H9 (cell line): ENCODE results near the gene ZMYND12. TPM values are rescaled to one million over a fixed set of nuclear protein-coding genes. Genes with fewer than 3 reads are reported as not detected.

Source experiments
- DNase-seq: peaks from one replicate; pipeline ENCODE4 v3.0.0-alpha.2; 2017
- H2AFZ ChIP-seq: one replicate; pipeline ENCODE4 v1.6.1; 2013; ENCODE audit warnings: mild to moderate bottlenecking, low read length, control low read depth, moderate library complexity
- H2AK5ac ChIP-seq: 2 replicates; pipeline ENCODE4 v1.6.1; 2013; ENCODE audit warnings: low read length, control low read depth, mixed read lengths; ENCODE audit not compliant: insufficient read length
- H2BK120ac ChIP-seq: one replicate; pipeline ENCODE4 v1.6.1; 2013; ENCODE audit warnings: low read depth, mild to moderate bottlenecking, low read length, control low read depth, inconsistent platforms; ENCODE audit not compliant: poor library complexity, severe bottlenecking
- H2BK12ac ChIP-seq: 2 replicates; pipeline ENCODE4 v1.6.1; 2013; ENCODE audit warnings: low read length, control low read depth, mixed read lengths, low read depth; ENCODE audit not compliant: insufficient read length
- H2BK15ac ChIP-seq: 2 replicates; pipeline ENCODE4 v1.6.1; 2013; ENCODE audit warnings: low read depth, low read length, control low read depth
- H2BK20ac ChIP-seq: one replicate; pipeline ENCODE4 v1.6.1; 2013; ENCODE audit warnings: low read depth, mild to moderate bottlenecking, low read length, control low read depth, inconsistent platforms; ENCODE audit not compliant: poor library complexity, severe bottlenecking
- H2BK5ac ChIP-seq: 2 replicates; pipeline ENCODE4 v1.6.1; 2013; ENCODE audit warnings: low read length, control low read depth, mixed read lengths; ENCODE audit not compliant: insufficient read length
- H3K14ac ChIP-seq: 2 replicates; pipeline ENCODE4 v1.6.1; 2013; ENCODE audit warnings: low read length, control low read depth; ENCODE audit not compliant: insufficient read depth
- H3K18ac ChIP-seq: 2 replicates; pipeline ENCODE4 v1.6.1; 2013; ENCODE audit warnings: low read depth, mild to moderate bottlenecking, mixed read lengths, low read length, control low read depth; ENCODE audit not compliant: insufficient read length
- H3K23ac ChIP-seq: 2 replicates; pipeline ENCODE4 v1.6.1; 2013; ENCODE audit warnings: low read length, control low read depth, mixed read lengths, low read depth; ENCODE audit not compliant: insufficient read length
- H3K23me2 ChIP-seq: 2 replicates; pipeline ENCODE4 v1.6.1; 2013; ENCODE audit warnings: low read depth, mild to moderate bottlenecking, mixed read lengths, low read length, control low read depth; ENCODE audit not compliant: insufficient read length, poor library complexity, severe bottlenecking
- H3K27ac ChIP-seq: 2 replicates; pipeline ENCODE4 v1.5.1; 2013; ENCODE audit warnings: low read length, control low read depth, mixed read lengths, low read depth; ENCODE audit not compliant: insufficient read length
- H3K27me3 ChIP-seq: 2 replicates; pipeline ENCODE4 v1.6.1; 2013; ENCODE audit warnings: low read length, control low read depth, inconsistent platforms; ENCODE audit not compliant: insufficient read depth
- H3K4ac ChIP-seq: 2 replicates; pipeline ENCODE4 v1.6.1; 2013; ENCODE audit warnings: low read depth, mild to moderate bottlenecking, control low read depth, inconsistent platforms, low read length, moderate library complexity
- H3K4me1 ChIP-seq: 2 replicates; pipeline ENCODE4 v1.6.1; 2013; ENCODE audit warnings: low read length, control low read depth, inconsistent platforms; ENCODE audit not compliant: insufficient read depth
- H3K4me2 ChIP-seq: 2 replicates; pipeline ENCODE4 v1.6.1; 2013; ENCODE audit warnings: low read length, control low read depth, mixed read lengths; ENCODE audit not compliant: insufficient read length, insufficient read depth
- H3K56ac ChIP-seq: 2 replicates; pipeline ENCODE4 v1.6.1; 2013; ENCODE audit warnings: low read depth, mild to moderate bottlenecking, mixed read lengths, low read length, control low read depth; ENCODE audit not compliant: insufficient read length
- H3K79me1 ChIP-seq: 2 replicates; pipeline ENCODE4 v1.6.1; 2013; ENCODE audit warnings: low read depth, mild to moderate bottlenecking, moderate library complexity, low read length, control low read depth, inconsistent platforms; ENCODE audit not compliant: insufficient read depth, poor library complexity, severe bottlenecking
- H3K79me2 ChIP-seq: 2 replicates; pipeline ENCODE4 v1.6.1; 2013; ENCODE audit warnings: low read length, control low read depth, inconsistent platforms; ENCODE audit not compliant: insufficient read depth
- H3K9ac ChIP-seq: 2 replicates; pipeline ENCODE4 v1.6.1; 2013; ENCODE audit warnings: low read length, control low read depth, mixed read lengths; ENCODE audit not compliant: insufficient read length; ENCODE audit errors: extremely low read depth
- H3K9me3 ChIP-seq: one replicate; pipeline ENCODE4 v1.6.1; 2013; ENCODE audit warnings: low read depth, low read length, inconsistent platforms; ENCODE audit not compliant: control insufficient read depth
- H3T11ph ChIP-seq: one replicate; pipeline ENCODE4 v1.6.1; 2013; ENCODE audit warnings: mild to moderate bottlenecking, low read length, control low read depth, inconsistent platforms
- H4K20me1 ChIP-seq: one replicate; pipeline ENCODE4 v1.6.1; 2013; ENCODE audit not compliant: control insufficient read depth, insufficient read length, insufficient read depth
- H4K5ac ChIP-seq: 2 replicates; pipeline ENCODE4 v1.6.1; 2013; ENCODE audit warnings: low read depth, mild to moderate bottlenecking, mixed read lengths, low read length, control low read depth; ENCODE audit not compliant: insufficient read length
- H4K8ac ChIP-seq: replicated peaks from 2 replicates; pipeline ENCODE4 v1.6.1; 2013; ENCODE audit warnings: low read length, control low read depth, mixed read lengths, low read depth; ENCODE audit not compliant: insufficient read length
- H4K91ac ChIP-seq: 2 replicates; pipeline ENCODE4 v1.6.1; 2013; ENCODE audit warnings: low read depth, mild to moderate bottlenecking, moderate library complexity, mixed read lengths, low read length, control low read depth; ENCODE audit not compliant: insufficient read length
- H3K27ac Mint-ChIP-seq, 3 experiments: 2 replicates in 2 of 3; 3 replicates in 1 of 3; pipeline ENCODE4 v1.8.0; 2020 to 2021; ENCODE audit warnings: mixed read lengths in 3 of 3, mild to moderate bottlenecking in 1 of 3, moderate library complexity in 1 of 3
- H3K27me3 Mint-ChIP-seq: 2 replicates; pipeline ENCODE4 v1.8.0; 2021; ENCODE audit warnings: low read depth, mild to moderate bottlenecking, moderate library complexity, mixed read lengths
- H3K36me3 Mint-ChIP-seq, 3 experiments: 2 replicates in 2 of 3; 3 replicates in 1 of 3; pipeline ENCODE4 v1.8.0; 2020 to 2021; ENCODE audit warnings: low read depth in 3 of 3, mixed read lengths in 3 of 3; ENCODE audit not compliant: insufficient read depth in 1 of 3
- H3K4me1 Mint-ChIP-seq, 2 experiments: 2 replicates each; pipeline ENCODE4 v1.8.0; 2020; ENCODE audit warnings: mixed read lengths in 2 of 2
- H3K4me3 Mint-ChIP-seq, 2 experiments: 2 replicates in 1 of 2; 3 replicates in 1 of 2; pipeline ENCODE4 v1.8.0; 2020 to 2021; ENCODE audit warnings: mild to moderate bottlenecking in 2 of 2, mixed read lengths in 2 of 2, moderate library complexity in 1 of 2
- H3K9me3 Mint-ChIP-seq, 2 experiments: 2 replicates in 1 of 2; 3 replicates in 1 of 2; pipeline ENCODE4 v1.8.0; 2020; ENCODE audit warnings: mild to moderate bottlenecking in 2 of 2, mixed read lengths in 2 of 2, moderate library complexity in 1 of 2
- CTCF ChIP-seq: fragments of 200-600 bp; sonication (generic); conservative IDR thresholded peaks from 3 replicates; pipeline ENCODE4 v1.8.0; 2021; ENCODE audit warnings: antibody characterized with exemption, mild to moderate bottlenecking
- WGBS: extraction: QIAGEN DNeasy Blood & Tissue Kit; methylation state at CpG from one replicate; pipeline ENCODE4 v1.1.7; 2013; ENCODE audit warnings: missing lambda C conversion rate, low lambda C conversion rate, mixed read lengths; ENCODE audit not compliant: insufficient read length; ENCODE audit errors: extremely low coverage; 5-methylcytosine and 5-hydroxymethylcytosine counted together
- total RNA-seq: library from RNA; stranded (reverse); gene quantifications from 2 replicates; pipeline ENCODE4 v1.2.1, GENCODE V29; 2021

ZMYND12 gene
- total RNA-seq, 1 experiment from 2014 or later: 0.42 TPM

- Histone ChIP-seq H3K9ac (no peak overlapping the region), H2BK5ac (no peak overlapping the region), H4K20me1 (no peaks in the 10 kb centered on the region), H2BK120ac (no peak overlapping the region), H3K23me2 (no peaks in the 10 kb centered on the region), H3K27ac (no peak overlapping the region), H4K91ac (no peak overlapping the region), H2AFZ (no peak overlapping the region), H4K8ac (no peak overlapping the region), H2BK12ac (no peak overlapping the region), H3K4me2 (no peak overlapping the region), H3K4me1 (peaks cover 2% of the 10 kb centered on the region; the same call in 1 of the 2 replicates), H3K4ac (no peak overlapping the region), H3T11ph (no peak overlapping the region), H3K18ac (no peak overlapping the region), H3K23ac (no peak overlapping the region), H3K79me2 (no peaks in the 10 kb centered on the region), H3K9me3 (no peaks in the 10 kb centered on the region), H2BK15ac (no peak overlapping the region), H3K56ac (no peak overlapping the region), H2AK5ac (no peak overlapping the region), H3K14ac (no peak overlapping the region), H3K27me3 (no peaks in the 10 kb centered on the region), H4K5ac (no peak overlapping the region), H3K79me1 (no peaks in the 10 kb centered on the region), H2BK20ac (no peak overlapping the region)
- no CpG with 5 or more reads among the region's 4 CpGs for WGBS
- H3K9me3 Mint-ChIP-seq: no peaks in the 10 kb centered on the region
- no peak overlapping the region for H3K27ac Mint-ChIP-seq
- H3K4me3 Mint-ChIP-seq: no peak overlapping the region
- no peak for TF ChIP-seq CTCF
- peaks cover 2% of the 10 kb centered on the region; the same call in 1 of the 2 replicates for H3K27me3 Mint-ChIP-seq
- peaks cover 22% of the 10 kb centered on the region in 2 experiments for H3K4me1 Mint-ChIP-seq
- DNase-seq: no peak
- no peaks in the 10 kb centered on the region for H3K36me3 Mint-ChIP-seq
Observed at GRCh38 chr1:42424201-42424600, 31.6 kb downstream of the ZMYND12 start.
